Stimulated activated CD8-positive, alpha-beta memory T cell treated with anti-CD3 and anti-CD28 coated beads, Interleukin-15, amount 100 ng/mL, for 48 hours (primary cell): ENCODE data around the gene UBN1.
"Not testable (repeated sequence)": the region's sequence is repeated elsewhere in the genome, so short reads cannot be mapped to it uniquely, and the experiment has no call there.

Source experiments
- DNase-seq, 2 donors: peaks; one replicate each; pipeline ENCODE4 v3.0.0-alpha.2; 2020; ENCODE audit warnings: low read depth in 2 of 2

UBN1 gene

GRCh38 chr16:4909825-4910224 is 62.5 kb downstream of the UBN1 start:
- no peak for DNase-seq

GRCh38 chr16:4910828-4911227 is 63.5 kb downstream of the UBN1 start:
- no peak for DNase-seq

DNA sequence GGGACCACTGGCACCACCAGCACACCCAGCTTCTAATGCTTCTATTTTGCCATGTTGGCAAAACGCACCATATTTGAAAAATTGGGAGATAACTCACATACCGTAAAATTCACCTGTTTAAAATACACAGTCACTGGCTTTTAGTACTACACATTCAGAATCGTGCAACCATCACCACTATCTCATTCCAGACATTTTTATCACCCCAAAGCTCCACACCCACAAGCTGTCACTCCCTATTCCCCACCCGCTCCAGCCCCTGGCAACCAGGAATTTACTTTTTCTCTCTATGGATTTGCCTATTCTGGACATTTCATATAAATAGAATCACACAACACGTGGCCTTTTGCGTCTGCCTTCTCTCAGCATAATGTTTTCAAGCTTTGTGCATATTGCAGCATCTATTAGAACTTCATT is 64.7 kb downstream of the UBN1 start:
- DNase-seq, result no peak

DNA sequence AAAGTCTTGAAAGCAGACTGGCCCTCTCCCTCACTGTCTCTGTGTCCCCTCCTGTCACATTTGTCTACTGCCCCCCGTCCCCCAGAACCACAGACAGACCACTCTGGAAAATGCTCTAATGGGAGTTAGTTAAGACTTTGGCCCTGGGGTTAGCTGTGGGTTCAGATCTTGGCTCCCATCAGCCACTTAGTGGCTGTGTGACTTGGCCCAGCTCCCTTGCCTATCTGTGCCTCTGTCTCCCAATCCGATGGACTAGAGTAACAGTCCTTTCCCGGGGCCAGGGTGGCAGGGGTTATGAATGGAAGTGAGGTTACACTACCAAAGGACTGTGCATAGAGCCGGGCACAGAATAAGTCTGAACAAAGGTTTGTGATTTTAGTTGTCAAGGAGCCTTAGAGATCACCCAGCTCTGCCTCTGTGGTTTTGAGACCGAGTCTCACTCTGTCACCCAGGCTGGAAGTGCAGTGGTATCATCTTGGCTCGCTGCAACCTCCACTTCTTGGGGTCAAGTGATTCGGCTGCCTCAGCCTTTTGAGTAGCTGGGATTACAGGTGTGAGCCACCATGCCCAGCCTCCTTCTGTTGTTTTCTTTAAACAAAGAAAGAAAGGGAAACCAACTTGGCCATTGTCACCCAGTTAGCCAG is 66.0 kb downstream of the UBN1 start:
- DNase-seq, result no peak

- no peak for DNase-seq
Measured at GRCh38 chr16:4913774-4914525, 66.7 kb downstream of the UBN1 start.

DNA sequence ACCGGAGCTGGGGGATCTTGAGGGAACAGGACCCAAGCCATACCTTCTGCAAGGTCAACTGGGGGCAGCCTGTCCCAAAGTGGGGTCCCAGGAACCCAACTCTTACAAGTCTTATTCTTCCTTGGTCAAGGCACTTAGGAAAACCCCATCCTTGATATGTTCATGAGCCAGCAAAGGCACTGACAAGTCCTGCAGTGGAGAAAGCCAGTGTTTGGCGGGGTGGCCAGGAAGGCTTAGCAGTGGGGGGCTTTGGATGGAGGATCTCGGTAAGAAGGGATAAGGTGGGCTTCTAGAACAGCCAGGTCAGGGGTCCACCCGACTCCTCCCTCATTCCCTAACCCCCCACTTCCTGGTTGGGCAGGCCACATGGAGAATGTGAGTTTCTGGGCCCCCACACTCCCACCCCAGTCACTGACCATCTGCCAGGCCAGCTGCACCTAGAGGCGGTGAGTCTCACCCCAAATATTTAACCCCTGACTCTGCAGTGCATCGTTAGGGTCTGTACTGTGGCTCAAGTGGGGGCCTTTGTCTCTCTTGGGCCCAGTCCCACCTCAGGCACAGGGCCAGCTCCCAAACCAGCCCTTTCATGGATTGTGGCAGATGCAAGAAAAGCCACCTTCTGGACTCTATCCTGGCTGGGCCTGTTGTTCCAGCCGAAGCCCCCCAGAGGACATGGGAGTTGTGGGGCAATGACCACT is 67.4 kb downstream of the UBN1 start:
- no peak for DNase-seq

- no peak for DNase-seq
Measured at GRCh38 chr16:4915226-4915761, 68.0 kb downstream of the UBN1 start.

GRCh38 chr16:4917117-4917516 is 69.8 kb downstream of the UBN1 start:
- DNase-seq, result no peak

- DNase-seq, result no peak
Measured at GRCh38 chr16:4918781-4919251, 71.5 kb downstream of the UBN1 start.

DNA sequence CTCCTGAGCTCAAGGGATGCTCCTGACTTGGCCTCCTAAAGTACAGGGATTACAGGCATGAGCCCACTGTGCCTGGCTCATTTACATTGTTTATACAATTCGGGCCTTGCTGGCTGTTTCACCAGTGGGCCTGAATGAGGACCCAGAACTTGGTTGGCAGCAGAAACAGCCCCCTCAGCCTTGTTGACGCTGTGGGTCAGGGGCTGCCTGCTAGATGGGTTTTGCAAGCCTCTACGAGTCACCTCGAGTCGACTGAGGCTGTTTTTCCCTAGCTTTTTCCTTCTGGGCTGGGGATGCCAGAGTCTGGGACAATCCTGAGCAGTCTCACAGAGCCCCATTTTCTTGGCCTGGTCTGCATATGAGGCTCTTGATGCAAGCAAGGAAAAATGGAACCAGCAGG is 73.5 kb downstream of the UBN1 start:
- DNase-seq, result no peak

DNA sequence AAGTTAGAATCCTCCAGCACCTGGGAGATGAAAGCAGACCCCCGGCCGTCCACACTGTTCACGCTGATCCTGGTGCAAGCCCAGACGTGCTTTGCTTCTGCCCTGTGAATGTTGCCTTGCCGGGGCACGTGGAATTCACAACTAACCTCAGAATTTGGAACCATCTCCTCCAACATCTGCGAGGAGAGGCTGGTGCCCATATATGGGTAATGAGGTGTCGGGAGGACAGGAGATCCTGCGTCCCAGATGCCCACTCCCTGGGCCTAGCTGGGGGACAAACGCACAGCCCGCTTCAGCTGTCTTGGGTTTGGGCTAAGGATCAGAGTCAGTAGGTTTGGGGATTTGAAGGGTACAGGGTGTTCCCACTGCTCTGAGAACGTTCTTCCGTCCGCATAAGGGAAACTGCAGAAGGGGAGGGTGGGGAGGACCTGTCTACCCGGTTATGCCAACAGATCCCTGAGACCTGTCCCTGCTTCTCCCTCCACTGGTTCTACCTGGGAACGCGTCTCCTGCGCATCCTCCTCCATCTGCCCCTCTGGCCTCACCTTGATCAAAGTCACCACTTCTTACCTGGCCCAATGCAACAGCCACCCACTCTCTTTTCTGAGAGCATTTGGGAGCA is 75.6 kb downstream of the UBN1 start:
- DNase-seq, result no peak

DNA sequence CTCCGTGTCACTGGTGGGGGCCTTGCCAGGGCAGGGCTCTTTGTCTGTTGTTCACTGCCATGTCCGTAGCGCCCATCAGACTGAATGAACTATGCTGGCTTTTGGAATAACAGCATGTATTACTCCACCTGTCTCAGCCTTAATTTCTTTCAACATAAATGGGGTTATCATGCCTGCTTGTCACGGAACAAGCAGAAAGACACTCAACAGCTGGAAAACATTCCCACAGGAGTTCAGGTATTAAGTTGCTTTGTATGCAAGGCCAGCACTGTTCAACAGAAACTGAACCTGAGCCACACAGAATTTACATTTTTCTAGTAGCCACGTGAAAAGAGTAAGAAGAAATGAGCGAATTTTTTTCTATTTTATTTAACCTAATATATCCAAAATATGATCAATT is 76.6 kb downstream of the UBN1 start:
- no peak for DNase-seq

DNA sequence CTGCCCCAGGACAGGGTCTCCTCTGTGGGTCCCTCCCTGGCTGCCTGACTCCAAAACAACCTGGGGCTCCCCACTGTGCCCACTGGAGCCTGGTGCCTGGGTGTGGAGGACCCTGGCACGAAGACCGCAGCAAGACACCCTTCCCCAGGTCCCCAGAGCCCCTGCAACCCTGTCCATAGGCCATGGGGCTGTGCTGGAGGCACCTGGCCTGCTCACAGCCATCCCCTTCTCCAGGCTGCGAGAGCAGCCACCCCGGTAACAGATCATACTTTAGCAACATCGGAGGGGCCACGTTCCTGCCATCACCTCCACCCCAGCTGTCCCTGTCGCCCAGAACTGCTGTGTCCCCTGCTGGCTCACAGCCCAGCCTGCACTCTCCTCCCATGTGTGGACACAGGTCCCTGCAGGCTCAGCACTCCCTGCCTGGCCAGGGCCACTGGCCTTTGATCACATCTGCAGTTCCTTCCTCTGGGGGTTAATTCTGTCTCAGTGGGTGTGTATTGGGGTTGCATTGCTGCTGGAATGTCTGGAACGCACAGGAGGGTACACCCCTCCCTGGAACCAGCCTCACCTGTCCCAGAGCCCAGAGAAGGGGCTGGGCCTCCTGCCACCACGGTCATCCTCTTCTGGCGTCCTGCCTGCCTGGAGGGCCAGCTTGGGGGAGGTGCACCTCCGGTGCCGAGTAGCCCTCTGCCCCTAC is 77.5 kb downstream of the UBN1 start:
- DNase-seq, result no peak

DNA sequence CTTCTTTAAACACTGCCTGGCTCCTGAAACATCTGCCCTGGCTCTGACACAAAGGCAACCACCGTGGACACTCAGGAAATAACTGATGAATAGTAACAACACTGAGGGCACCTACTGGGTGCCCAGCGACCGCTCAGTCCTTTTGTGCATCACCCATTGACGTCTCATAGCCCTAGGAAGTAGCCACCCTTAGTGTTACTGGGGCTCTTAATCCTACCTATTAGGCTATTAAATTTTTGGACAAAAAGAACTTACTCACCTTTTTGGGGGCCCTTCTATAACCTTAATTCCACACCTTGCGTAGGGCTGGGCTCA is 78.0 kb downstream of the UBN1 start:
- DNase-seq, result no peak

DNA sequence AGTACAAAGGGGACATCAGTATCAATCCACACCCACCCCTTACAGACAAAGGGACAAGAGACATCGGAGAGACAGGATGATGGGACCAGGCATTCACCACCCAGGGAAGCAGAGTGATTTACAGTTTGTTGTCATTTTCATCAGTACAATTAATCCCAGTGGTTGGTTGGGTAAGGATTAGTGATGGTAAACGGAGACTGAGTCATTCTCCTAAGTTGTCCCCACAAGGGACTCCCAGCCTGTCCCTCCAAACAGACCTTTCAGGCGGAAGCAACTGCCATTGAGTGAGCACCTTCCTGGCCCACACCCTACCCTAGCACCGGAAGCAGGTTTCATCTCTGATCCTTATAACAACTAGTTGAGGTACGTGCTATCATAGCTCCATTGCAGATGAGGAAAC is 78.5 kb downstream of the UBN1 start:
- no peak for DNase-seq

- no peak for DNase-seq
Measured at GRCh38 chr16:4926928-4927327, 79.6 kb downstream of the UBN1 start.

DNA sequence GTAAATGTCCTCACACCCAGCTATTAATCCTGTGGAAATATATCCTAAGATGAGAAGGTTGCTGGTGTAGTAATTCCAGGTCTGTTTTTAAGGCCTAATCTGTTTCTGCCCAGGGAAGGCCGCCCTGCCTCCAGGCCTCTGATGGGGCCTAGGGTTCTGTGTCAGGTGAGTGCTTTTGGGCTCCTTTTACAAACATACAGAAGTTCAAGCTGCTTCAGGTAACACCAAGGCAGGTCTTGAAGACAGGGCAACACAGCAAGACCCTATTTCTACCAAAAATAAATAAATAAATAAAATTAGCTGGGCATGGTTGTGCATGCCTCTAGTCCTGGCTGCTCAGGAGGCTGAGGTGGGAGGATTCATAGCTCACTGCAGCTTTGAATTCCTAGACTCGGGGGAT is 80.4 kb downstream of the UBN1 start:
- no peak for DNase-seq

GRCh38 chr16:4928227-4928626 is 80.9 kb downstream of the UBN1 start:
- DNase-seq, result no peak

DNA sequence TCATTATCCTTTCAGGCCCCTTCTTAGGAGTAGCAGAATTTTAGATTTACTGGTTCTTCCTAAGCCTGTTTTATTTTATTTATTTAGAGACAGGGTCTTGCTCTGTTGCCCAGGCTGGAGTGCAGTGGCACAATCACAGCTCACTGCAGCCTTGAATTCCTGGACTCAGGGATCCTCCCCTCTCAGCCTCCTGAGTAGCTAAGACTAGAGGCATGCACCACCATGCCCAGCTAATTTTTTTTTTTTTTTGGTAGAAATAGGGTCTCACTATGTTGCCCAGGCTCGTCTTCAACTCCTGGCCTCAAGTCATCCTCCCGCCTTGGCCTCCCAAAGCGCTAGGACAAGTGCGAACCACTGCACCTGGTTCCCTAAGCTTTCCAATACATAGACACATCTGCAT is 82.3 kb downstream of the UBN1 start:
- not testable (repeated sequence) for DNase-seq

DNA sequence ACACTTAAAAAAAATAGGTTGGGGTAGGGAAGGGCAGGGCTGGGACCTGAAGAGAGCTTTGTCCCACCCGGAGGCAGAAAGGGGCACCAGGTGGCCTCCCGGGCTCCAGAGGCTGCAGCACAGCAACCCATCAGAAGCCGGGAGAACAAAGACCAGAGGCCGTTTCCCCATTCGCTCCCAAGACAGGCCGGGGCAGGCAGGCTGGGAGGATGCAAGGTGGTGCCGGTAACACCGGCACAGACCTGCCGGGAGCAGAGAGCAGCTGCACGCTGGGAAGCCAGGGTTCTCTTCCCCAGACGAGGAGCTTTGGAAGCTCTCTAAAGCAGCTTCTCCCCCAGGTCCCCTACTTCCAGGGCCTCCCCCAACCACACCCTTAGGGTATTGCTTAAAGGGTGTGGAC is 84.1 kb downstream of the UBN1 start:
- no peak for DNase-seq
